ENCODE results near the gene TEX10.
"Not testable (repeated sequence)": the region's sequence is repeated elsewhere in the genome, so short reads cannot be mapped to it uniquely, and the experiment has no call there.

Gene TEX10

GRCh38 chr9:100352727-100353505 is at the start of gene TEX10:
Gene TEX10, minus strand, starts transcription at chr9:100352942. Its CDS starts 3,579 bp downstream, at chr9:100349363.
- DNase-seq (ENCODE audit: extremely low read depth in 1 of 2, low read depth in 1 of 2): peak; percentile 71 to 83

GRCh38 chr9:100401042-100401441 is 48.3 kb upstream of the TEX10 start:
- DNase-seq (ENCODE audit: extremely low read depth in 1 of 2, low read depth in 1 of 2): no peak

GRCh38 chr9:100397529-100398266 is 45.0 kb upstream of the TEX10 start:
- DNase-seq (ENCODE audit: extremely low read depth in 1 of 2, low read depth in 1 of 2): no peak

GRCh38 chr9:100396769-100397168 is 44.0 kb upstream of the TEX10 start:
- DNase-seq (ENCODE audit: extremely low read depth in 1 of 2, low read depth in 1 of 2): no peak

GRCh38 chr9:100394816-100395215 is 42.1 kb upstream of the TEX10 start:
- DNase-seq (ENCODE audit: extremely low read depth in 1 of 2, low read depth in 1 of 2): no peak

- no peak for DNase-seq (ENCODE audit: extremely low read depth in 1 of 2, low read depth in 1 of 2)
These were observed 41.4 kb upstream of the TEX10 start for GRCh38 chr9:100394032-100394695.

- not testable (repeated sequence) for DNase-seq (ENCODE audit: extremely low read depth in 1 of 2, low read depth in 1 of 2)
These were observed 40.2 kb upstream of the TEX10 start for GRCh38 chr9:100392989-100393388.

GRCh38 chr9:100379862-100380261 is 27.1 kb upstream of the TEX10 start:
- no peak for DNase-seq (ENCODE audit: extremely low read depth in 1 of 2, low read depth in 1 of 2)

GRCh38 chr9:100377015-100377414 is 24.3 kb upstream of the TEX10 start:
- no peak for DNase-seq (ENCODE audit: extremely low read depth in 1 of 2, low read depth in 1 of 2)

GRCh38 chr9:100375658-100376057 is 22.9 kb upstream of the TEX10 start:
- no peak for DNase-seq (ENCODE audit: extremely low read depth in 1 of 2, low read depth in 1 of 2)

- DNase-seq (ENCODE audit: extremely low read depth in 1 of 2, low read depth in 1 of 2): no peak
These were observed 19.9 kb upstream of the TEX10 start for GRCh38 chr9:100372648-100373047.

- no peak for DNase-seq (ENCODE audit: extremely low read depth in 1 of 2, low read depth in 1 of 2)
These were observed 17.5 kb upstream of the TEX10 start for GRCh38 chr9:100370064-100370723.

- no peak for DNase-seq (ENCODE audit: extremely low read depth in 1 of 2, low read depth in 1 of 2)
These were observed 15.9 kb upstream of the TEX10 start for GRCh38 chr9:100368672-100369071.

- no peak for DNase-seq (ENCODE audit: extremely low read depth in 1 of 2, low read depth in 1 of 2)
These were observed 13.4 kb upstream of the TEX10 start for GRCh38 chr9:100366121-100366520.

GRCh38 chr9:100364013-100364412 is 11.3 kb upstream of the TEX10 start:
- DNase-seq (ENCODE audit: extremely low read depth in 1 of 2, low read depth in 1 of 2): no peak

- DNase-seq (ENCODE audit: extremely low read depth in 1 of 2, low read depth in 1 of 2): no peak
These were observed 6.3 kb upstream of the TEX10 start for GRCh38 chr9:100359057-100359456.

- no peak for DNase-seq (ENCODE audit: extremely low read depth in 1 of 2, low read depth in 1 of 2)
These were observed 4.8 kb upstream of the TEX10 start for GRCh38 chr9:100357501-100357900.

GRCh38 chr9:100355561-100355960 is 2.8 kb upstream of the TEX10 start:
- no peak for DNase-seq (ENCODE audit: extremely low read depth in 1 of 2, low read depth in 1 of 2)

GRCh38 chr9:100354121-100354800 is 1.5 kb upstream of the TEX10 start:
- DNase-seq (ENCODE audit: extremely low read depth in 1 of 2, low read depth in 1 of 2): no peak

GRCh38 chr9:100352201-100352726 is 478 bp downstream of the TEX10 start:
- DNase-seq (ENCODE audit: extremely low read depth in 1 of 2, low read depth in 1 of 2): peak in 1 of 2 donors; percentile 6
